Neuronal stem cell (in vitro differentiated cells): ENCODE results near the gene CD55.

Experiments
- DNase-seq: peaks from one replicate; pipeline ENCODE4 v3.0.0-alpha.2; 2013; ENCODE audit warnings: low spot score
- H2AFZ ChIP-seq: one replicate; pipeline ENCODE4 v1.6.1; 2013; ENCODE audit warnings: mild to moderate bottlenecking, low read length, inconsistent platforms
- H2AK5ac ChIP-seq: 2 replicates; pipeline ENCODE4 v1.6.1; 2013; ENCODE audit warnings: low read depth, mild to moderate bottlenecking, inconsistent platforms, low read length, moderate library complexity, mixed read lengths
- H2BK120ac ChIP-seq: 2 replicates; pipeline ENCODE4 v1.6.1; 2013; ENCODE audit warnings: low read depth, mild to moderate bottlenecking, inconsistent platforms, low read length, moderate library complexity, mixed read lengths
- H2BK12ac ChIP-seq: one replicate; pipeline ENCODE4 v1.6.1; 2013; ENCODE audit warnings: low read length, inconsistent platforms
- H2BK15ac ChIP-seq: 2 replicates; pipeline ENCODE4 v1.6.1; 2013; ENCODE audit warnings: mild to moderate bottlenecking, low read length, inconsistent platforms, mixed read lengths
- H2BK5ac ChIP-seq: one replicate; pipeline ENCODE4 v1.6.1; 2013; ENCODE audit warnings: inconsistent platforms, mild to moderate bottlenecking, low read length, moderate library complexity
- H3K14ac ChIP-seq: one replicate; pipeline ENCODE4 v1.6.1; 2013; ENCODE audit warnings: low read length, inconsistent platforms
- H3K18ac ChIP-seq: 2 replicates; pipeline ENCODE4 v1.6.1; 2013; ENCODE audit warnings: low read length, inconsistent platforms
- H3K23ac ChIP-seq: 2 replicates; pipeline ENCODE4 v1.6.1; 2013; ENCODE audit warnings: low read depth, mild to moderate bottlenecking, mixed read lengths, low read length, inconsistent platforms; ENCODE audit not compliant: poor library complexity
- H3K27ac ChIP-seq: replicated peaks from 3 replicates; pipeline ENCODE4 v1.5.1; 2013; ENCODE audit warnings: low read length, inconsistent platforms
- H3K27me3 ChIP-seq, 3 experiments: 2 replicates each; pipeline ENCODE4 v1.6.1; 2013; ENCODE audit warnings: low read length in 3 of 3, mild to moderate bottlenecking in 2 of 3, inconsistent platforms in 1 of 3, low read depth in 1 of 3, mixed read lengths in 1 of 3, moderate library complexity in 1 of 3; ENCODE audit not compliant: control insufficient read depth in 3 of 3, insufficient read depth in 3 of 3
- H3K36me3 ChIP-seq, 2 donors: replicated peaks in 1 of 2; 2 replicates each; pipeline ENCODE4 v1.6.1; 2013; ENCODE audit warnings: low read length in 2 of 2; ENCODE audit not compliant: control insufficient read depth in 2 of 2, insufficient read depth in 2 of 2
- H3K4ac ChIP-seq: 2 replicates; pipeline ENCODE4 v1.6.1; 2013; ENCODE audit warnings: inconsistent platforms, mild to moderate bottlenecking, low read length, moderate library complexity
- H3K4me1 ChIP-seq, 2 donors: 1 replicate in 1 of 2; 2 replicates in 1 of 2; pipeline ENCODE4 v1.6.1; 2013; ENCODE audit warnings: low read length in 2 of 2, low read depth in 1 of 2; ENCODE audit not compliant: control insufficient read depth in 2 of 2, insufficient read depth in 1 of 2
- H3K4me2 ChIP-seq: one replicate; pipeline ENCODE4 v1.6.1; 2013; ENCODE audit warnings: mild to moderate bottlenecking, low read length, inconsistent platforms; ENCODE audit not compliant: insufficient read depth, poor library complexity, severe bottlenecking
- H3K4me3 ChIP-seq, 2 donors: 2 replicates each; pipeline ENCODE4 v1.5.1; 2013; ENCODE audit warnings: low read length in 2 of 2, mild to moderate bottlenecking in 2 of 2, inconsistent platforms in 1 of 2, moderate library complexity in 1 of 2
- H3K79me1 ChIP-seq: one replicate; pipeline ENCODE4 v1.6.1; 2013; ENCODE audit warnings: low read depth, mild to moderate bottlenecking, inconsistent platforms, low read length, moderate library complexity
- H3K9ac ChIP-seq: one replicate; pipeline ENCODE4 v1.6.1; 2013; ENCODE audit warnings: mild to moderate bottlenecking, low read depth, low read length, inconsistent platforms; ENCODE audit not compliant: poor library complexity
- H3K9me3 ChIP-seq, 2 donors: replicated peaks in 1 of 2; 2 replicates each; pipeline versions ENCODE3 to v1.6.1; 2013; ENCODE audit warnings: low read length in 2 of 2, mild to moderate bottlenecking in 2 of 2, inconsistent platforms in 1 of 2, low read depth in 1 of 2, mixed read lengths in 1 of 2, moderate library complexity in 1 of 2; ENCODE audit not compliant: control insufficient read depth in 2 of 2, insufficient read depth in 1 of 2
- H4K8ac ChIP-seq: one replicate; pipeline ENCODE4 v1.6.1; 2013; ENCODE audit warnings: low read depth, mild to moderate bottlenecking, inconsistent platforms, low read length, moderate library complexity
- H4K91ac ChIP-seq: one replicate; pipeline ENCODE4 v1.6.1; 2013; ENCODE audit warnings: low read length, low read depth, mild to moderate bottlenecking, inconsistent platforms; ENCODE audit not compliant: poor library complexity
- WGBS, 2 donors: extraction: QIAGEN DNeasy Blood & Tissue Kit; methylation state at CpG; one replicate each; pipeline ENCODE4 v1.1.7; 2013; ENCODE audit warnings: missing lambda C conversion rate in 2 of 2, mixed read lengths in 1 of 2; ENCODE audit not compliant: insufficient read length in 2 of 2, insufficient replicate concordance in 1 of 2; ENCODE audit errors: extremely low coverage in 2 of 2; 5-methylcytosine and 5-hydroxymethylcytosine counted together

CD55 gene

DNA sequence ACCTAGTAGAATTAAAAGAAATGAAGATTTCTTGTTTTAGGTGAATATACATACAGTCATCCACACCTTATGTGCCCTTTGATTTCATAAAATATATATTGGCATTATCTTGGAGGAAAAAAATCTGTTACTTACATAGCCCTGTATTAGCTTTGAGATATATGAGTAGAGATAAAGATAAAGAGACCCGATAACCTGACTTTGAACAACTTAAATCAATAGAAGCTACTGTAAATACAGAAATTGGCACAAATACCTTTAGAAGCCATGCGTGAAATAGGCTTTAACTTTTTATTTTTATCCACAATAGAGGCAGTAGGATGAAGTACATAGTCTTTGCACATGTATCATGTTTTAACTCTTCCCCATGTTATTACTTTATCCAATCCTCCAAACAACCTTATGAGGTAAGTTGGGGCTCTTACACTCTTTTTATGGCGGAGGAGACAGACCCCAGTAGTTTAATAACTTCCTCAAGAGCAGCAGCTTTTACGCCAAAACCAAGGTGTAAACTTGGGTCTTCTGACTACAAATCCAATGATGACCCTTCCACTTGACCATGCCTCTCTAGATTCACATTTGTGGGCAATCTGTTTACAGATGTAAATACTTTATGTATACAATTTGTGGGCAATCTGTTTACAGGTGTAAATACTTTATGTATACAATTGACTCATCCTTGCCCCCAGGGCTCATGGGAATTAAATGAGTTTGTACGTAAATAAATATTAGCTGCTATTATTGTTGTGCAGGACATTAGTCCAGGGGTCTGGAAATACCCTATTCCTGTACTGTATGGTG is 2.1 kb downstream of the CD55 start:
- WGBS, 2 donors: no CpG with 5 or more reads among the region's 5 CpGs
- no peak overlapping the region for H3K4ac ChIP-seq
- H2AK5ac ChIP-seq: no peak overlapping the region
- H3K18ac ChIP-seq: no peak overlapping the region
- H2BK15ac ChIP-seq: no peak overlapping the region
- H2AFZ ChIP-seq: no peak overlapping the region
- H2BK120ac ChIP-seq: no peak overlapping the region
- H3K4me2 ChIP-seq: no peak overlapping the region
- no peak overlapping the region for H3K4me3 ChIP-seq
- H4K91ac ChIP-seq: no peak overlapping the region
- no peak overlapping the region for H3K27ac ChIP-seq
- DNase-seq: no peak
- H3K4me1 ChIP-seq: peaks cover 0 to 2% of the 10 kb centered on the region in 2 donors
- no peak overlapping the region for H3K14ac ChIP-seq
- no peak overlapping the region for H3K23ac ChIP-seq
- H2BK5ac ChIP-seq: no peak overlapping the region
- H3K9me3 ChIP-seq: no peaks in the 10 kb centered on the region
- peaks cover 0 to 2% of the 10 kb centered on the region in 2 donors for H3K36me3 ChIP-seq
- H2BK12ac ChIP-seq: no peak overlapping the region
- no peak overlapping the region for H3K9ac ChIP-seq
- H3K27me3 ChIP-seq: peaks cover 0 to 41% (median 0%) of the 10 kb centered on the region in 3 experiments
- no peaks in the 10 kb centered on the region for H3K79me1 ChIP-seq
- H4K8ac ChIP-seq: no peak overlapping the region

DNA sequence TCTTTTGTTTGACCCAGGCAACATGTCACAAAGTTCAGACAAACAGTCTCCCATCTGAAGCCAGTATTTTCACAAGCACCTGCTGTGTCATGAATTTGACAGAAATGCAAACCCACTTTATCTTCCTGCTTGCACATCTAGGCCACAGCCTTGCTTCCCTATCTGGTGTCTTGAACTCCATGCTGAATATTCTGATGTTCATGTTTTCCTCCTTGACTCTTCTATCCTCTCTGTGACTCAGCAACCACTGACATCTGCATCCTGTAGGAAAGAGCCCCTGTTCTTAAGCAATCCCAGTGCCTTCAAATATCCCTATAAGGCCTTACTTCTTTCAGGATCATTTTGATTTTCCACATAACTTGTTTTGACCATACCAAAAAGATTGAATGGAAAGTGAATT is 6.5 kb downstream of the CD55 start:
- Histone ChIP-seq H3K14ac (no peak overlapping the region), H3K18ac (no peak overlapping the region), H3K9ac (no peak overlapping the region), H3K4me2 (no peak overlapping the region), H3K4me3 (no peak overlapping the region), H2AK5ac (no peak overlapping the region), H3K4ac (no peak overlapping the region), H3K79me1 (no peaks in the 10 kb centered on the region), H3K4me1 (no peaks in the 10 kb centered on the region), H2BK12ac (no peak overlapping the region), H3K27me3 (peaks cover 0 to 11% (median 0%) of the 10 kb centered on the region in 3 experiments), H3K27ac (no peak overlapping the region), H4K8ac (no peak overlapping the region), H2BK5ac (no peak overlapping the region), H2BK15ac (no peak overlapping the region), H3K36me3 (peaks cover 0 to 5% of the 10 kb centered on the region in 2 donors), H4K91ac (no peak overlapping the region), H3K23ac (no peak overlapping the region), H2AFZ (no peak overlapping the region), H3K9me3 (no peaks in the 10 kb centered on the region), H2BK120ac (no peak overlapping the region)
- DNase-seq: no peak

DNA sequence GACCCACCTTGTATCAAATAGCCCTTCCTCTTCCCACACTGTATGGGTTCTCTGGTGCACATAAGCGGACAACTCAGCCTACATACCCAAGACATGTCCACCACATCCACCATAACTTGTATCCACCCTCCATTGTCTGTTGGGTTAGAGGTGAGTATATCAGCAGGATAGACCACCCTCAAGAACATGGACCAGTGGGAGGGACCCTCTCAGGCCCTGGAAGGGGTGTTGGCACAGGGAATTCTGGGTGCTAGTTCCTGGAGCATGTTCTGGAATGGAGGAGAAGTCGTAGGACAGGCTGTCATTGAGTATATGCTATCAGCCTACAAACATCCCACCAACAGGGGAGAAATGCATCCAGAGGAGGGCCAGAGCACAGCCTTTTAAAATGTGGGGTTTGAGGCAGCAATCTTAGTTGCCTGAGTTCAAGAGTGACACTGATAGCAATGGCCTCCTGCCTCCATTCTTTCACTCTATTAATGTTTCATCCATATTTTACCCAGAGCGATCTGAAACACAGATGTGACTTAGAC is 7.5 kb downstream of the CD55 start:
- Histone ChIP-seq H3K4me2 (no peak overlapping the region), H3K4me3 (no peak overlapping the region), H3K4ac (no peak overlapping the region), H2AK5ac (no peak overlapping the region), H2BK12ac (no peak overlapping the region), H3K14ac (no peak overlapping the region), H3K4me1 (no peaks in the 10 kb centered on the region), H3K23ac (peak overlapping the region; percentile 55), H4K91ac (no peak overlapping the region), H2BK5ac (no peak overlapping the region), H3K18ac (no peak overlapping the region), H3K27ac (no peak overlapping the region), H2BK120ac (no peak overlapping the region), H2AFZ (no peak overlapping the region), H3K9ac (no peak overlapping the region), H3K79me1 (no peaks in the 10 kb centered on the region), H4K8ac (no peak overlapping the region), H3K27me3 (peaks cover 0 to 2% (median 0%) of the 10 kb centered on the region in 3 experiments), H3K36me3 (peaks cover 0 to 5% of the 10 kb centered on the region in 2 donors), H2BK15ac (no peak overlapping the region), H3K9me3 (no peaks in the 10 kb centered on the region)
- no CpG with 5 or more reads among the region's 3 CpGs for WGBS, 2 donors
- no peak for DNase-seq

DNA sequence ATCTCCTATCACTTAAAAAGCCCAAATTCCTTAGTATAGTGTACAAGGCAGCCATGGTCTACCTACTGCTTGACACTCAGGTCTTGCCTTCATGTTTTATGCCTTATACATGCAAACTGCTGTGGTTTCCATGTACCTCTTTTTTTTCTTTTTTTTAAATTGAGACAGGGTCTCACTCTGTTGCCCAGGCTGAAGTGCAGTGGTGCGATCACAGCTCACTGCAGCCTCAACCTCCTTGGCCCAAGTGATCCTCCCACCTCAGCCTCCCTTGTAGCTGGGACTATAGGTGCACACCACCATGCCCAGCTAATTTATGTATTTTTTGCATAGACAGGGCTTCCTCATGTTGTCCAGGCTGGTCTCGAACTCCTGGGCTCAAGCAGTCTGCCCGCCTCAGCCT is 8.0 kb downstream of the CD55 start:
- Histone ChIP-seq H3K79me1 (no peaks in the 10 kb centered on the region), H3K4me2 (no peak overlapping the region), H3K9me3 (no peaks in the 10 kb centered on the region), H3K4me3 (no peak overlapping the region), H2AFZ (no peak overlapping the region), H2BK15ac (no peak overlapping the region), H3K27me3 (no peaks in the 10 kb centered on the region), H3K23ac (no peak overlapping the region), H2BK5ac (no peak overlapping the region), H3K14ac (no peak overlapping the region), H3K36me3 (peaks cover 0 to 5% of the 10 kb centered on the region in 2 donors), H3K18ac (no peak overlapping the region), H3K9ac (no peak overlapping the region), H3K27ac (no peak overlapping the region), H3K4ac (no peak overlapping the region), H2BK12ac (no peak overlapping the region), H2BK120ac (no peak overlapping the region), H2AK5ac (no peak overlapping the region), H4K8ac (no peak overlapping the region), H3K4me1 (no peaks in the 10 kb centered on the region), H4K91ac (no peak overlapping the region)
- DNase-seq: no peak
- WGBS, 2 donors: no CpG with 5 or more reads among the region's 3 CpGs
